Activated gamma-delta T cell treated with Interleukin-2 at 50 U/mL for 16 hours (primary cell): Measurements from ENCODE around the gene EGFL7.

Experiments
- DNase-seq: peaks from one replicate; pipeline ENCODE4 v3.0.0-alpha.2; 2020

Gene EGFL7

GRCh38 chr9:136662656-136663581 is at the start of gene EGFL7:
Gene EGFL7, plus strand, starts transcription at chr9:136662916. Its CDS starts 5,367 bp downstream, at chr9:136668283.
- no peak for DNase-seq

GRCh38 chr9:136613824-136614371 is 48.8 kb upstream of the EGFL7 start:
- no peak for DNase-seq

GRCh38 chr9:136614372-136614922 is 48.3 kb upstream of the EGFL7 start:
- DNase-seq: no peak

GRCh38 chr9:136614967-136615623 is 47.6 kb upstream of the EGFL7 start:
- no peak for DNase-seq

GRCh38 chr9:136615631-136616306 is 46.9 kb upstream of the EGFL7 start:
- no peak for DNase-seq

- DNase-seq: no peak
These were observed 46.4 kb upstream of the EGFL7 start for GRCh38 chr9:136616307-136616635.

GRCh38 chr9:136616948-136617695 is 45.6 kb upstream of the EGFL7 start:
- no peak for DNase-seq

- DNase-seq: no peak
These were observed 44.8 kb upstream of the EGFL7 start for GRCh38 chr9:136617746-136618579.

GRCh38 chr9:136618580-136619547 is 43.9 kb upstream of the EGFL7 start:
- DNase-seq: no peak

GRCh38 chr9:136619742-136620440 is 42.8 kb upstream of the EGFL7 start:
- no peak for DNase-seq

GRCh38 chr9:136620441-136621018 is 42.2 kb upstream of the EGFL7 start:
- no peak for DNase-seq

GRCh38 chr9:136621019-136621733 is 41.5 kb upstream of the EGFL7 start:
- no peak for DNase-seq

- no peak for DNase-seq
These were observed 41.0 kb upstream of the EGFL7 start for GRCh38 chr9:136621734-136622093.

GRCh38 chr9:136622538-136622948 is 40.2 kb upstream of the EGFL7 start:
- DNase-seq: no peak

GRCh38 chr9:136623016-136623841 is 39.5 kb upstream of the EGFL7 start:
- DNase-seq: no peak

GRCh38 chr9:136623842-136624183 is 38.9 kb upstream of the EGFL7 start:
- DNase-seq: no peak

- DNase-seq: no peak
These were observed 38.3 kb upstream of the EGFL7 start for GRCh38 chr9:136624184-136624951.
